Right lobe of liver (tissue), 4 donors: ENCODE data around the gene CHMP4B.

Experiments used
- POLR2A ChIP-seq: fragments of 450-650 bp; IDR thresholded peaks from one replicate; pipeline ENCODE4 v1.6.1; 2017; ENCODE audit warnings: antibody characterized with exemption, mild to moderate bottlenecking
- TF ChIP-seq, protein P1 (sequence below), 4 donors: fragments of 200-600 bp in 3 of 4; fragments of 450-650 bp in 1 of 4; IDR thresholded peaks; one replicate each; pipeline versions ENCODE4 v1.5.1 to v1.8.0; 2016 to 2022; ENCODE audit warnings: antibody characterized with exemption in 4 of 4, mild to moderate bottlenecking in 2 of 4
- donor health status: DM: no; HTN: no; CAD: no.
- donor health status: DM: no; HTN: no; CAD: no.
- donor health status: DM: no; HTN: yes; CAD: no.

DNA sequence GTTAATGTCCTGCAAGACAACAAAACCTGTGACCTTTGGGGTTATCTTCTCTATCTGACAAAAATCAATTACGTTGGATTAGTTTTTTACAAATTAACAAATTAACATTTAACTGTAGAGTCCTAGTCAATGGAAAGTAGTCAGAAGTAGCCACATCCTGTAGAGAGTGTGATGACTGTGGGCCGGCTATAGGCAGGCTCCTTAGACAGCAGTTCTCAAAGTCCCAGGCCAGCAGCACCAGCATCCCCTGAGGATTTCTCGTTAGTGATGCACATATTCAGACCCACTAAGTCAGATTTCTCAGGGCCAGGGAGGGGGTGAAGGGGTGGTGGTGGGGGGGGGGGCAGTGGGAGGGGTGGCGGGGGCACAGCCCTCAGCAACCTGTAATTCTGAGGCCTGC, 42.1 kb upstream of the CHMP4B start:
- TF ChIP-seq, protein P1, sequence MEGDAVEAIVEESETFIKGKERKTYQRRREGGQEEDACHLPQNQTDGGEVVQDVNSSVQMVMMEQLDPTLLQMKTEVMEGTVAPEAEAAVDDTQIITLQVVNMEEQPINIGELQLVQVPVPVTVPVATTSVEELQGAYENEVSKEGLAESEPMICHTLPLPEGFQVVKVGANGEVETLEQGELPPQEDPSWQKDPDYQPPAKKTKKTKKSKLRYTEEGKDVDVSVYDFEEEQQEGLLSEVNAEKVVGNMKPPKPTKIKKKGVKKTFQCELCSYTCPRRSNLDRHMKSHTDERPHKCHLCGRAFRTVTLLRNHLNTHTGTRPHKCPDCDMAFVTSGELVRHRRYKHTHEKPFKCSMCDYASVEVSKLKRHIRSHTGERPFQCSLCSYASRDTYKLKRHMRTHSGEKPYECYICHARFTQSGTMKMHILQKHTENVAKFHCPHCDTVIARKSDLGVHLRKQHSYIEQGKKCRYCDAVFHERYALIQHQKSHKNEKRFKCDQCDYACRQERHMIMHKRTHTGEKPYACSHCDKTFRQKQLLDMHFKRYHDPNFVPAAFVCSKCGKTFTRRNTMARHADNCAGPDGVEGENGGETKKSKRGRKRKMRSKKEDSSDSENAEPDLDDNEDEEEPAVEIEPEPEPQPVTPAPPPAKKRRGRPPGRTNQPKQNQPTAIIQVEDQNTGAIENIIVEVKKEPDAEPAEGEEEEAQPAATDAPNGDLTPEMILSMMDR (IDR thresholded peaks at IDR 0.05) = no peak
- no peak for TF ChIP-seq POLR2A
